SU-DHL-6 (cell line): ENCODE measurements around the gene KCNE5.
"Not testable (repeated sequence)": the region's sequence is repeated elsewhere in the genome, so short reads cannot be mapped to it uniquely, and the experiment has no call there.

ENCODE experiments used
- CTCF ChIP-seq: fragments of 200-600 bp; sonication (generic); IDR thresholded peaks from one replicate; pipeline ENCODE4 v1.5.1; 2017; ENCODE audit warnings: antibody characterized with exemption, mild to moderate bottlenecking, low read length, moderate library complexity; ENCODE audit not compliant: insufficient read depth, poor library complexity, severe bottlenecking
- EZH2phosphoT487 ChIP-seq: fragments of 200-600 bp; sonication (generic), shearing (Covaris generic); conservative IDR thresholded peaks from 2 replicates; pipeline ENCODE4 v1.6.1; 2018; ENCODE audit warnings: mild to moderate bottlenecking, antibody characterized with exemption, low read length, moderate library complexity, mixed read lengths

DNA sequence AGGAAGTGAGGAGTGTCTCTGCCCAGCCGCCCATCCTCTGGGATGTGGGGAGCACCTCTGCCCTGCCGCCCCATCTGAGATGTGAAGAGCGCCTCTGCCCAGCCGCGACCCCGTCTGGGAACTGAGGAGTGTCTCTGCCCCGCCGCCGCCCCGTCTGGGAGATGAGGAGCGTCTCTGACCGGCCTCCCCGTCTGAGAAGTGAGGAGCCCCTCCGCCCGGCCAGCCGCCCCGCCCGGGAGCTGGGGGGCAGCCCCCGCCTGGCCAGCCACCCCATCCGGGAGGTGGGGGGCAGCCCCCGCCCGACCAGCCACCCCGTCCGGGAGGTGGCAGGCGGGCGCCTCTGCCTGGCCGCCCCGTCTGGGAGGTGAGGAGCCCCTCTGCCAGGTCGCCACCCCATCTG is 46.2 kb upstream of the KCNE5 start:
- not testable (repeated sequence) for TF ChIP-seq CTCF, EZH2phosphoT487
